Heart left ventricle (tissue), 13 donors: ENCODE measurements around the gene PLCB4.

Experiments
- CTCF ChIP-seq, 12 donors: fragments of 200-600 bp; sonication (generic) in 4 of 12; IDR thresholded peaks; one replicate each; pipeline versions ENCODE4 v1.5.0 to v1.8.0; 2018 to 2022; ENCODE audit warnings: antibody characterized with exemption in 12 of 12, mild to moderate bottlenecking in 5 of 12
- POLR2A ChIP-seq, 2 donors: fragments of 450-650 bp; IDR thresholded peaks; one replicate each; pipeline ENCODE4 v1.6.1; 2017; ENCODE audit warnings: antibody characterized with exemption in 2 of 2, mild to moderate bottlenecking in 2 of 2, moderate library complexity in 2 of 2
- donor health status: ischemic (EF 13 %, LVEDD 7.1; RV severe dilation, severe dysfunction).
- donor health status: DM: no; HTN: yes; CAD: no.
- donor health status: DM: no; HTN: no; CAD: no.
- donor health status: ischemic (EF 25% LVEDD 6.9; RV normal size, moderate dysfunction).
- donor health status: ischemic (EF 25% LVEDD 5.7; RV mildly dilated, moderate dysfunction).
- donor health status: ischemic (EF 35%, LVEDD 5.7; RV mildly dilated, moderate dysfunction).
- donor health status: nonischemic (EF 11% LVEDD 7.7; RV severe dilation, severe dysfunction).
- donor health status: DM: yes; HTN: yes; CAD: no.
- donor health status: PGD.
- donor health status: ischemic (EF 29% LVEDD 5.4; RV normal size, mild dysfunction).
- donor health status: nonischemic (EF 23%, LVEDD 6.1; RV moderate dilation, normal function).

- TF ChIP-seq CTCF (IDR thresholded peaks at IDR 0.05) (no peak), POLR2A (IDR thresholded peaks at IDR 0.05) (no peak)
Measured at GRCh38 chr20:9169409-9169808, 100.5 kb downstream of the PLCB4 start.
